HG02938 (cell line): ENCODE data around the gene KLHL21.

Experiments
- ATAC-seq: cut with Tn5 transposase; IDR thresholded peaks from one replicate; pipeline ENCODE4 v1.9.1; 2021; ENCODE audit warnings: mild to moderate bottlenecking, moderate library complexity; ENCODE audit not compliant: unreplicated experiment

The KLHL21 gene

GRCh38 chr1:6557597-6557996, 45.1 kb downstream of the KLHL21 start:
- no peak for ATAC-seq

DNA sequence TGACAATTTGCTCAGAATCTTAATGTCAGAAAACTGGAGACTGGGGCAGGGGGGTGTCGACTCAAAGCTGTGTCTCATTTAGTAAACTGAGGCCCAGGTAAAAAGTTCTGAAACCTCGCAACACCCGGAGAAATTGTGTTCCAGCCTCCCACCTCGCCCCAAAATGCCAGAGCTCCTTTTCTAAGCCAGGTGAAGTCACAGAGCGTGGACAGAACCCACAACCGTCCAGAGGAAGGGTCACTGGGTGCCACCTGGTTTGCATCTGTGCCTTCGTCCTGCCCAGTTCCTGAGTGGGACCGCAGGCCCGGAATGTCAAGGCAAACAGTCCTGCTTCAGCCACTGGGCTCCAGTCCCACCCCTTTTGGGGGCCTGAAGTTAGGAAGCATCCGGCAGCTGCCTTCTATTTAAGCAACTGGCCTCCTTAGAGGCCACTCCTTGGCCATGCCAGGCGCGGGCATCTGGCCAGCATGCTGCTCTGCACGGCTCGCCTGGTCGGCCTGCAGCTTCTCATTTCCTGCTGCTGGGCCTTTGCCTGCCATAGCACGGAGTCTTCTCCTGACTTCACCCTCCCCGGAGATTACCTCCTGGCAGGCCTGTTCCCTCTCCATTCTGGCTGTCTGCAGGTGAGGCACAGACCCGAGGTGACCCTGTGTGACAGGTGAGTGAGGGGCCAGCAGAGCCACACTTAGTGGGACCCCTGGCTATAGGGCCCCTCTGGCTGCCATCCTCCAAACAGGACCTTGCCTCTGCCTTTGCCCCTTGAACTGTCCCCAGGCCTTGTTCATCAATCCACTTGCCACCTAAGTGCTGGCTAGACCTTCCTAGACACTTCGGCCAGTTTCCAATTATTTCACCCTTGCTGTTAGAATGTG, 47.5 kb downstream of the KLHL21 start, which contains the start of gene TAS1R1:
TAS1R1 (plus strand) TSS at position 401 of the 872 bp plus-strand sequence; CDS start at position 468, 67 bp downstream.
- ATAC-seq = no peak

DNA sequence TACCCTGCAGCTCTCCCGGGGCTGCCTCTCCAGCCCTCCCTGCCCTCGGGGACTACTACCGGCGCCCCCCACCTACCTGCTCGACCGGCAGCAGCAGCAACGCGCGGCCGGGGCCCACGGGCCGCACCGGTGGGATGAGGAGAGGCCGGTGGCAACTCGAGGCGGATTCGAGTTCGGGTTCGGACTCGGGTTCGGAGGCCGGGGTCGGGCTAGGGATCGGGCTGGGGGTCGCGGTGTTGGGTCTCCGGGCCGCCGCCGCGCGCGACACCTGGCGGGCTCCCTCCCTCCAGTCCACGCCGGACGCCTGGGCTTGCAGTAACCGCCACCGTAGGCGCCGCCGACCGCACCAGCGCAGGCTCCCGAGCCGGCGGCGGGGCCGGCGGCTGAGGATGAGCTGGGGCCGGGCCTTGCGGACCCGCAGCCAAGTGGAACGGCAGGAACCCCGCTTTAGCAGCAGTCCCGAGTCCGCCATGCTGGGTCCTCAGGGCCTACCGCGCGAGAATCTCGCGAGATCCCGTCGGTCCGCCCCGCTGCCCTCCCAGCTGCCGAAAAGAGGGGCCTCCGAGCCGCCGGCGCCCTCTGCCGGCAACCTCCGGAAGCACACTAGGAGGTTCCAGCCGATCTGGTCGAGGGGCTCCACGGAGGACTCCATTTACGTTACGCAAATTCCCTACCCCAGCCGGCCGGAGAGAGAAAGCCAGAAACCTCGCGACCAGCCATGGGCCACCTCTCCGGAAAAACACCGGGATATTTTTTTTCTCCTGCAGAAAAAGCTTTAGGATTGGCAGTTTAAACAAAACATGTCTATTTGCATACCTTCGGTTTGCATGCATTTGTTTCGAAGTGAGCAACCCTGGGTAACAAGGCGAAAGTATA, 48.4 kb downstream of the KLHL21 start, which contains the start of gene NOL9:
NOL9 (minus strand) TSS at position 483 of the 876 bp plus-strand sequence; CDS start at position 472, 11 bp downstream.
- peak; percentile 91 for ATAC-seq

- no peak for ATAC-seq
Measured at GRCh38 chr1:6547301-6547700, 55.4 kb downstream of the KLHL21 start.

GRCh38 chr1:6546326-6546725, 56.3 kb downstream of the KLHL21 start:
- no peak for ATAC-seq

DNA sequence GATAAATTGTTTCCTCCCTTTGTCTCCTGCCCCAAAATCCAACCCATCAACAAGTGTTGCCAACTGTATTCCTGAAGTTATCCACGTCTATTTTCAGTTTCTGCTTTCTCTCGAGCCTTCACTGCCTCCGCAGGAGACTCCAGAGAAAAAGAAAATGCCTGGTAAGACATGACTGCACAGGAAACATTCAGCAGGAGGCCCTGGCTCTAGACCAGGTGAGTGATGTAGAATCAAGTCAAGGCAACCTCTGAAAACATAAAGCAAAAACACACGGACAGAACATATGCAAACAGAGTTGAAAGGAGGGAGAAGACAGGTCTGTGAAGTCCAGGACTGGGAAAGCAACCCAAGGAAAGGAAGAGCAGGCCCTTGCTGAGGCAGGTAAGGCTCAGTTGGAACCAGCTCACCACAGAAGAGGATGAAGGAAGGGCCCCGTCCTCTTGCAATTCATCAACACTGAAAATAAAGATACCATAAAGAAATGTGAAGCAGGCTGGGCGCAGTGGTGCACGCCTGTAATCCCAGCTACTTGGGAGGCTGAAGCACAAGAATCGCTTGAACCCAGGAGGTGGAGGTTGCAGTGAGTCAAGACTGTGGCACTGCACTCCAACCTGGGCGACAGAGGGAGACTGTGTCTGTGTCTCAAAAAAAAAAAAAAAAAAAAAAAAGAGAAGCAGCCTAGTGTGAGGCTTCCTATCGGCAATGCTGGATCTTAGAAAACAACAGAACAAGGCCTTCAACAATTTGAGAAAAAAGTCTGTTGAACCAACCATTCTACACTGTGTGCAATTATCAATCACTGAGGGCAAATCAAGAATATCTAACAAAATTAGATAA, 57.2 kb downstream of the KLHL21 start:
- no peak for ATAC-seq

DNA sequence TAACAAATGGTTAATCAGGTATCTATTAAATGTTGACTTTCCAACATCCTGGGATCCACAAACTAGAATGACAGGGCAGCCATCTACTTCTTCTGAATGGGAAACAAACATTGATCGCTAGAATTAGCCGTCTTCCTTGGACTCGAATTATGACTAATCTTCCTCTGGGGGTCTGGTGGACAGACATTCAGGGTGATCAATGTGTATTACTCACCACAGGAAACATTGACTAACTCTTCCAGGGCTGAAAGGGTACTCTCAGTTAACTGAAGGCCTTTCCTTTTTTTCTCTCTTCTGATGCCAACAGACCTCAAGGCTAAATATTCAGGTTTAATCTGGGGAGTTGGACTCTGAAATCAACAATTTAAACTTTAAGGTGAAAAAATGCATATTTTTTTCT, 57.8 kb downstream of the KLHL21 start:
- ATAC-seq = no peak
